Uterus (tissue), 2 donors: ENCODE results near the gene NKAIN2.

ENCODE experiments used
- POLR2A ChIP-seq, 2 donors: fragments of 450-650 bp; IDR thresholded peaks; one replicate each; pipeline ENCODE4 v1.6.1; 2016; ENCODE audit warnings: antibody characterized with exemption in 2 of 2, mild to moderate bottlenecking in 1 of 2, moderate library complexity in 1 of 2
- TF ChIP-seq, protein P1 (sequence below), 4 experiments: fragments of 200-600 bp in 2 of 4; fragments of 450-650 bp in 2 of 4; sonication (generic) in 2 of 4; IDR thresholded peaks; one replicate each; pipeline ENCODE4 v1.5.1; 2016 to 2019; ENCODE audit warnings: antibody characterized with exemption in 4 of 4, mild to moderate bottlenecking in 2 of 4, moderate library complexity in 1 of 4

DNA sequence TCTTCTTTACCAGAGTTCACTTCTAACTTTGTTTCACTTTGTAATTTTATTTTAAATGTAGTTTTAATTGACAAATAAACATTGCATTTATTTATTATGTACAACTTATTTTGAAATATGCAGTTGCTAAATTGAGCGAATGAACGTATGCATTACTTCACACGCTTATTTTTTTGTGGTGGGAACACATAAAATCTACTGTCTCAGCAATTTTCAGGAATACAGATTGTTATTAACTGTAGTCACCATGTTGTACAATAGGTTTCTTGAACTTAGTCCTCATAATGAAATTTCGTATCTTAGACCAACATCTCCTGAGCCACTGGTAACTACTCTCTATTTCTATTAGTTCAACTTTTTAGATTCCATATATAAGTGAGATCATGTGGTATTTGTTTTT lies 46.9 kb downstream of the NKAIN2 start:
- no peak for TF ChIP-seq POLR2A (IDR thresholded peaks at IDR 0.05)
- TF ChIP-seq, protein P1, sequence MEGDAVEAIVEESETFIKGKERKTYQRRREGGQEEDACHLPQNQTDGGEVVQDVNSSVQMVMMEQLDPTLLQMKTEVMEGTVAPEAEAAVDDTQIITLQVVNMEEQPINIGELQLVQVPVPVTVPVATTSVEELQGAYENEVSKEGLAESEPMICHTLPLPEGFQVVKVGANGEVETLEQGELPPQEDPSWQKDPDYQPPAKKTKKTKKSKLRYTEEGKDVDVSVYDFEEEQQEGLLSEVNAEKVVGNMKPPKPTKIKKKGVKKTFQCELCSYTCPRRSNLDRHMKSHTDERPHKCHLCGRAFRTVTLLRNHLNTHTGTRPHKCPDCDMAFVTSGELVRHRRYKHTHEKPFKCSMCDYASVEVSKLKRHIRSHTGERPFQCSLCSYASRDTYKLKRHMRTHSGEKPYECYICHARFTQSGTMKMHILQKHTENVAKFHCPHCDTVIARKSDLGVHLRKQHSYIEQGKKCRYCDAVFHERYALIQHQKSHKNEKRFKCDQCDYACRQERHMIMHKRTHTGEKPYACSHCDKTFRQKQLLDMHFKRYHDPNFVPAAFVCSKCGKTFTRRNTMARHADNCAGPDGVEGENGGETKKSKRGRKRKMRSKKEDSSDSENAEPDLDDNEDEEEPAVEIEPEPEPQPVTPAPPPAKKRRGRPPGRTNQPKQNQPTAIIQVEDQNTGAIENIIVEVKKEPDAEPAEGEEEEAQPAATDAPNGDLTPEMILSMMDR (IDR thresholded peaks at IDR 0.05), result no peak
